HepG2 (cell line): ENCODE results near the gene CGNL1. TPM values are rescaled to one million over a fixed set of nuclear protein-coding genes. Genes with fewer than 3 reads are reported as not detected.

Source experiments
- IKZF4 ChIP-seq: sonication (generic); formaldehyde crosslinking; IDR thresholded peaks from 2 replicates; pipeline ENCODE4 v1.5.1; 2020; ENCODE audit warnings: borderline replicate concordance, mild to moderate bottlenecking, low read depth, missing genetic modification reagents; ENCODE audit errors: not compliant biosample characterization
- JDP2 ChIP-seq: sonication (generic); formaldehyde crosslinking; IDR thresholded peaks from 2 replicates; pipeline ENCODE4 v1.8.1; 2022; ENCODE audit warnings: missing genetic modification reagents, borderline replicate concordance
- KAT8 ChIP-seq: IDR thresholded peaks from 2 replicates; pipeline ENCODE4 v1.6.1; 2016; ENCODE audit warnings: missing genetic modification reagents, missing compliant biosample characterization
- KDM3A ChIP-seq: IDR thresholded peaks from 2 replicates; pipeline ENCODE4 v1.6.1; 2018; ENCODE audit warnings: low read depth, missing compliant biosample characterization
- MTA3 ChIP-seq: sonication (generic); formaldehyde crosslinking; IDR thresholded peaks from 2 replicates; pipeline ENCODE4 v1.4.0; 2020; ENCODE audit warnings: missing genetic modification reagents
- NR3C1 ChIP-seq: sonication (generic); formaldehyde crosslinking; IDR thresholded peaks from 2 replicates; pipeline ENCODE4 v1.4.0; 2020; ENCODE audit warnings: missing genetic modification reagents
- RAD51 ChIP-seq: fragments of 450-650 bp; IDR thresholded peaks from 2 replicates; pipeline ENCODE4 v1.6.1; 2016; ENCODE audit warnings: borderline replicate concordance
- RFX1 ChIP-seq: fragments of 450-650 bp; IDR thresholded peaks from 2 replicates; pipeline ENCODE4 v1.6.1; 2017
- SIN3A ChIP-seq: IDR thresholded peaks from 2 replicates; pipeline ENCODE4 v1.6.1; 2011; ENCODE audit warnings: low read depth, mild to moderate bottlenecking, control low read depth, low read length, borderline replicate concordance
- SOX13 ChIP-seq, 3 experiments: fragments of 450-650 bp in 1 of 3; sonication (generic) in 1 of 3; formaldehyde crosslinking in 1 of 3; IDR thresholded peaks in 2 of 3; conservative IDR thresholded peaks in 1 of 3; 2 replicates each; pipeline versions ENCODE4 v1.5.0 to v1.6.1; 2016 to 2020; ENCODE audit warnings: antibody characterized with exemption in 1 of 3, mild to moderate bottlenecking in 1 of 3, missing compliant biosample characterization in 1 of 3, missing genetic modification reagents in 1 of 3, moderate library complexity in 1 of 3
- THYN1 ChIP-seq: sonication (generic); formaldehyde crosslinking; IDR thresholded peaks from 2 replicates; pipeline ENCODE4 v1.8.1; 2023; ENCODE audit warnings: low read depth, mild to moderate bottlenecking, moderate library complexity, missing genetic modification reagents, borderline replicate concordance
- ZC3H13 ChIP-seq: sonication (generic); formaldehyde crosslinking; IDR thresholded peaks from 2 replicates; pipeline ENCODE4 v1.8.1; 2023; ENCODE audit warnings: mild to moderate bottlenecking, missing genetic modification reagents, moderate library complexity
- ZMAT3 ChIP-seq: sonication (generic); formaldehyde crosslinking; conservative IDR thresholded peaks from 2 replicates; pipeline ENCODE4 v1.7.0; 2021; ENCODE audit warnings: missing genetic modification reagents
- ZNF17 ChIP-seq: sonication (generic); formaldehyde crosslinking; IDR thresholded peaks from 2 replicates; pipeline ENCODE4 v1.5.0; 2020; ENCODE audit warnings: mild to moderate bottlenecking, missing genetic modification reagents
- ZNF224 ChIP-seq: sonication (generic); formaldehyde crosslinking; IDR thresholded peaks from 2 replicates; pipeline ENCODE4 v1.5.0; 2020; ENCODE audit warnings: mild to moderate bottlenecking, missing genetic modification reagents
- ZNF260 ChIP-seq: sonication (generic); formaldehyde crosslinking; IDR thresholded peaks from 2 replicates; pipeline ENCODE4 v1.4.0; 2020; ENCODE audit warnings: missing genetic modification reagents, low read depth, mild to moderate bottlenecking, borderline replicate concordance
- ZNF484 ChIP-seq: sonication (generic); formaldehyde crosslinking; IDR thresholded peaks from 2 replicates; pipeline ENCODE4 v1.5.1; 2020; ENCODE audit warnings: mild to moderate bottlenecking, low read depth, missing genetic modification reagents, borderline replicate concordance
- ZNF556 ChIP-seq: sonication (generic); formaldehyde crosslinking; IDR thresholded peaks from 2 replicates; pipeline ENCODE4 v1.4.0; 2020; ENCODE audit warnings: mild to moderate bottlenecking, missing genetic modification reagents, borderline replicate concordance
- ZNF746 ChIP-seq: sonication (generic); formaldehyde crosslinking; IDR thresholded peaks from 2 replicates; pipeline ENCODE4 v1.8.0; 2022; ENCODE audit warnings: mild to moderate bottlenecking, missing genetic modification reagents
- ZNF773 ChIP-seq: sonication (generic); formaldehyde crosslinking; IDR thresholded peaks from 2 replicates; pipeline ENCODE4 v1.4.0; 2020; ENCODE audit warnings: missing genetic modification reagents, borderline replicate concordance
- ZNF891 ChIP-seq: sonication (generic); formaldehyde crosslinking; IDR thresholded peaks from 2 replicates; pipeline ENCODE4 v1.5.0; 2020; ENCODE audit warnings: mild to moderate bottlenecking, missing genetic modification reagents
- polyA plus RNA-seq, 8 experiments: library from polyadenylated mRNA; depleted of rRNA in 3 of 8; stranded (reverse) in 7 of 8; unstranded in 1 of 8; fragments of >200 nt; fragmentation: Illumina TruSeq in 4 of 8; extraction: Trizol in 4 of 8; gene quantifications; 2 replicates each; pipeline versions ENCODE4 v1.2.1 to v1.2.3, GENCODE V29; 2011 to 2016; ENCODE audit warnings: low read depth in 4 of 8, missing spikeins in 1 of 8, mixed read lengths in 1 of 8; ENCODE audit not compliant: insufficient read depth in 1 of 8
- total RNA-seq, 5 experiments: library from RNA; depleted of rRNA; stranded (reverse); fragments of >200 nt; fragmentation: Illumina TruSeq; extraction: Trizol; gene quantifications; 2 replicates each; pipeline ENCODE4 v1.2.3, GENCODE V29; 2016; ENCODE audit warnings: low read depth in 1 of 5
- TF ChIP-seq, protein P1 (sequence below): IDR thresholded peaks from 2 replicates; pipeline ENCODE4 v1.6.1; 2012; ENCODE audit warnings: inconsistent platforms
- TF ChIP-seq, protein P2 (sequence below), 2 experiments: IDR thresholded peaks; 2 replicates each; pipeline ENCODE4 v1.6.1; 2011 to 2012; ENCODE audit warnings: low read length in 2 of 2, borderline replicate concordance in 1 of 2, low read depth in 1 of 2, mild to moderate bottlenecking in 1 of 2, moderate library complexity in 1 of 2
- TF ChIP-seq, protein P3 (sequence below): IDR thresholded peaks from 2 replicates; pipeline ENCODE4 v1.6.1; 2016; ENCODE audit warnings: missing genetic modification reagents, missing compliant biosample characterization
- TF ChIP-seq, protein P4 (sequence below): IDR thresholded peaks from 2 replicates; pipeline ENCODE4 v1.6.1; 2016

CGNL1 gene
- total and polyA plus RNA-seq, 2 of the 13 experiments (the other 11 are each of a cell fraction or from before 2014, with no cell fraction given) = 5.6 to 15.6 TPM

DNA sequence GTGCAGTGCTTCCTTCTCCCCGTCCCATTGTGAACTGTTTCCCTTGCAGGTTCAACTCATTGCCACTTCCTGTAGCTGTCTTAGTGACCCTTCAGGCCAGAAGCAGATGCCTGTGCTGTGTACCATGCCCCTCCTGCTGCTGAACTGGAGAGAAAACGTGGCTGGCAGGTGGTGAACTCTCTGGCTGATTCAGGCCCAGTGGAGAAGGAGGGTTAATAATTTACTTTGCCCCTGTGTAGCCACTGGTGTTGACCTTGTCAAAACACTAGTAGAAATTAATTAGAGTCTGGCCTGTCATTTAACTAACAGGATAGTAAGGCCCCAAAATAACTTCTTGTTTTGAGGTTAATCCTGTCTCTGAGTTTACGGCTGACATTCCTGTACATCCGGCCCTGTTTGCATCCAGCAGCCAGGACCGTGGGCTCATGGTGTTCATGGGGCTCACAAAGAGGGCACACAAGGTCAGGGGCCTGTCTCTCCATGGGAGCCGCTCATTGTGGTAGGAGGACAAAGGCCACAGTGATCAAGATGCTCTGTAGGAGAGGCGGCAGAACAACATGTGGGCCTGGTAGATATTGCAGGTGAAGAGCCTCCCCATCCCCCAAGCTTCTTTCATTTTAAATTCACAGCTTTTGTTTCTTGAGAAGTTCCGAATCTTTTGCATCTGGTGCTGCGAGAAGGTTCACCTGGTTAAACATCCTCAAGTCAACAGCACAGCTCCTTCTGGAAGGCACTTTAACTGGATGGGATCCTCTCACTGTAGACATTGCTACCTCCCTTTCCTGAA is 101.6 kb downstream of the CGNL1 start (continued):
- TF ChIP-seq SIN3A = no peak
- no peak for TF ChIP-seq ZNF484
- TF ChIP-seq, protein P1, sequence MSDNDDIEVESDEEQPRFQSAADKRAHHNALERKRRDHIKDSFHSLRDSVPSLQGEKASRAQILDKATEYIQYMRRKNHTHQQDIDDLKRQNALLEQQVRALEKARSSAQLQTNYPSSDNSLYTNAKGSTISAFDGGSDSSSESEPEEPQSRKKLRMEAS = peak; percentile 99
- TF ChIP-seq, protein P2, sequence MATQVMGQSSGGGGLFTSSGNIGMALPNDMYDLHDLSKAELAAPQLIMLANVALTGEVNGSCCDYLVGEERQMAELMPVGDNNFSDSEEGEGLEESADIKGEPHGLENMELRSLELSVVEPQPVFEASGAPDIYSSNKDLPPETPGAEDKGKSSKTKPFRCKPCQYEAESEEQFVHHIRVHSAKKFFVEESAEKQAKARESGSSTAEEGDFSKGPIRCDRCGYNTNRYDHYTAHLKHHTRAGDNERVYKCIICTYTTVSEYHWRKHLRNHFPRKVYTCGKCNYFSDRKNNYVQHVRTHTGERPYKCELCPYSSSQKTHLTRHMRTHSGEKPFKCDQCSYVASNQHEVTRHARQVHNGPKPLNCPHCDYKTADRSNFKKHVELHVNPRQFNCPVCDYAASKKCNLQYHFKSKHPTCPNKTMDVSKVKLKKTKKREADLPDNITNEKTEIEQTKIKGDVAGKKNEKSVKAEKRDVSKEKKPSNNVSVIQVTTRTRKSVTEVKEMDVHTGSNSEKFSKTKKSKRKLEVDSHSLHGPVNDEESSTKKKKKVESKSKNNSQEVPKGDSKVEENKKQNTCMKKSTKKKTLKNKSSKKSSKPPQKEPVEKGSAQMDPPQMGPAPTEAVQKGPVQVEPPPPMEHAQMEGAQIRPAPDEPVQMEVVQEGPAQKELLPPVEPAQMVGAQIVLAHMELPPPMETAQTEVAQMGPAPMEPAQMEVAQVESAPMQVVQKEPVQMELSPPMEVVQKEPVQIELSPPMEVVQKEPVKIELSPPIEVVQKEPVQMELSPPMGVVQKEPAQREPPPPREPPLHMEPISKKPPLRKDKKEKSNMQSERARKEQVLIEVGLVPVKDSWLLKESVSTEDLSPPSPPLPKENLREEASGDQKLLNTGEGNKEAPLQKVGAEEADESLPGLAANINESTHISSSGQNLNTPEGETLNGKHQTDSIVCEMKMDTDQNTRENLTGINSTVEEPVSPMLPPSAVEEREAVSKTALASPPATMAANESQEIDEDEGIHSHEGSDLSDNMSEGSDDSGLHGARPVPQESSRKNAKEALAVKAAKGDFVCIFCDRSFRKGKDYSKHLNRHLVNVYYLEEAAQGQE (IDR thresholded peaks at IDR 0.05; ENCODE audit: borderline replicate concordance in 1 of 2, low read depth in 1 of 2, low read length in 2 of 2) = peak in 1 of 2 experiments; percentile 55; a peak in 1 of 4 replicates
- TF ChIP-seq SOX13 (IDR thresholded peaks at IDR 0.05) = peak; percentile 84; the same call in 1 of the 2 replicates
- TF ChIP-seq SOX13 (CRISPR knock-in tag; conservative IDR thresholded peaks at IDR 0.05 in 1 of 2, IDR thresholded peaks at IDR 0.05 in 1 of 2) = peak in 1 of 2 experiments; percentile 92; a peak in 2 of 4 replicates
- peak; percentile 51; the same call in 1 of the 2 replicates for TF ChIP-seq ZNF891
- no peak for TF ChIP-seq RFX1
- TF ChIP-seq, protein P3, sequence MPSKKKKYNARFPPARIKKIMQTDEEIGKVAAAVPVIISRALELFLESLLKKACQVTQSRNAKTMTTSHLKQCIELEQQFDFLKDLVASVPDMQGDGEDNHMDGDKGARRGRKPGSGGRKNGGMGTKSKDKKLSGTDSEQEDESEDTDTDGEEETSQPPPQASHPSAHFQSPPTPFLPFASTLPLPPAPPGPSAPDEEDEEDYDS = peak; percentile 73
- TF ChIP-seq KAT8 (CRISPR knock-in tag) = peak; percentile 68
- TF ChIP-seq NR3C1 = no peak
- TF ChIP-seq ZNF17 = no peak
- TF ChIP-seq THYN1 (CRISPR knock-in tag) = no peak
- TF ChIP-seq ZC3H13 (CRISPR knock-in tag) = peak; percentile 88
- no peak for TF ChIP-seq ZNF746
- TF ChIP-seq ZNF260 (CRISPR knock-in tag) = no peak
- no peak; the same call in 1 of the 2 replicates for TF ChIP-seq KDM3A
- TF ChIP-seq ZNF556 = peak; percentile 86; the same call in 1 of the 2 replicates
- no peak; the same call in 1 of the 2 replicates for TF ChIP-seq ZNF224 (CRISPR knock-in tag)
- TF ChIP-seq, protein P4, sequence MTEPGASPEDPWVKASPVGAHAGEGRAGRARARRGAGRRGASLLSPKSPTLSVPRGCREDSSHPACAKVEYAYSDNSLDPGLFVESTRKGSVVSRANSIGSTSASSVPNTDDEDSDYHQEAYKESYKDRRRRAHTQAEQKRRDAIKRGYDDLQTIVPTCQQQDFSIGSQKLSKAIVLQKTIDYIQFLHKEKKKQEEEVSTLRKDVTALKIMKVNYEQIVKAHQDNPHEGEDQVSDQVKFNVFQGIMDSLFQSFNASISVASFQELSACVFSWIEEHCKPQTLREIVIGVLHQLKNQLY (CRISPR knock-in tag) = peak; percentile 74
- TF ChIP-seq IKZF4 = peak; percentile 87
- peak; percentile 98 for TF ChIP-seq ZMAT3
- TF ChIP-seq ZNF773 (CRISPR knock-in tag) = no peak
- TF ChIP-seq RAD51 = no peak
- no peak for TF ChIP-seq MTA3
- peak; percentile 26; the same call in 1 of the 2 replicates for TF ChIP-seq JDP2 (CRISPR knock-in tag)
